ENCODE measurements around the gene PRLR. TPM values are rescaled to one million over a fixed set of nuclear protein-coding genes. Genes with fewer than 3 reads are reported as not detected.
"Not testable (repeated sequence)": the region's sequence is repeated elsewhere in the genome, so short reads cannot be mapped to it uniquely, and the experiment has no call there.

The PRLR gene
- not detected for total RNA-seq

DNA sequence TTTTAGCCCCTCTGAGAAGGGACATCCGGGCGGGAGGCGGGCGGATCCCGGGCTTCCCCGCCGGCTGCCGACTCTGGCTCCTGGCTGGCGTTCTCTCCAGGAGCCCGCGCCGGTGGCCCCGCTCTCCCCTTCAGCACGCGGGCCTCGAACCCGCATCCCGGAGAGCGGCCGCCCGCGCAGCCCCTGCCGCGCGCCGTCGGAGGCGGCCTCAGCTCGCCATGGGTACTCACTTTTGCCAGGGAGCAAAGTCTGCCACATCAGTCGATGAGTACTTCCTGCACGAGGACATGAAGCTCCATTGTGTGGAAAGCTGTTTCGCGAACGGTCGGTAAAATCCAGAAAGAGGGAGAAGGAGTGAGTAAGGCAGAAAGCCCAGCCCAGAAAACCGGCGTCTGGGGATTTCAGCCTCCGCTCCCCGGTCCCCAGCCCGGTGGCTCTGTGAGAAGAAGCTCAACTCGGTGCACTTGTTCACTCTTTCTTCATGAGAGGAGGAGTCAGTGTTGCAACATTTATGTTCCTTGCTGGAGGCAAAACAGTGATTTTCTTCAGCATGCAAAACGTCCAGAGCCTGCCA is at the start of gene PRLR:
PRLR (minus strand) TSS at position 450 of the 574 bp plus-strand sequence. CDS start 140,867 bp downstream, outside the sequence.
- no peak for DNase-seq

DNA sequence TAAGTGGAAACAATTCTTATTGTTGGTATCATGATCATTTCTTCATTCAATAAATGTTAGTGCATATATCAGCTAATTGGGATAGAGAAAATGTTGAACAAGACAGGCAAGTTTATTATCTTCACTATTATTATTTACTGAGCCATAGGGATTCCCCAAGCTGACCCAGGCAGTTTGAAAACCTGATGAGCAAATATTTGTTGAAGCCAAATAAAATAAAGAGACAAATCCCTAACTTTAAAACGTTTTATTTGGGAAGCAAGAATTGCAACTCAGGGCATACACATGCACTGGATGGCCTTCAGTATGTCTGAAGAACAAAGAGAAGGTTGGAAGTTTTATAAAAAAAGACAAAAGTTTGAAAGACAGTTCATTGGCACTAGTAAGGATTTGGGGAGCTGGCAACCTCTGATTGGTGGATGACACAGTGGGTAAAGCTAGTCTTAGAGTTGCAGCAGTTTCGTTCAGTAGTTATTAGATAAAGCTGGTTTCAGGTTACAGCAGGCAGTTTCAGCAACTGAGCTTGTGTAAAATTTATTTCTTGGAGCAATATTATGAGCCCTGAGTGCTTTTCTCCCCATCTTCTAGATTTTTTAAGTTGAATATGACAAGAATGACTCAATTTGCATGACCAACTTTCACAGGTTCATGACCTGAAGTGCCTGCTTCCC is 44.7 kb upstream of the PRLR start:
- DNase-seq = no peak

DNA sequence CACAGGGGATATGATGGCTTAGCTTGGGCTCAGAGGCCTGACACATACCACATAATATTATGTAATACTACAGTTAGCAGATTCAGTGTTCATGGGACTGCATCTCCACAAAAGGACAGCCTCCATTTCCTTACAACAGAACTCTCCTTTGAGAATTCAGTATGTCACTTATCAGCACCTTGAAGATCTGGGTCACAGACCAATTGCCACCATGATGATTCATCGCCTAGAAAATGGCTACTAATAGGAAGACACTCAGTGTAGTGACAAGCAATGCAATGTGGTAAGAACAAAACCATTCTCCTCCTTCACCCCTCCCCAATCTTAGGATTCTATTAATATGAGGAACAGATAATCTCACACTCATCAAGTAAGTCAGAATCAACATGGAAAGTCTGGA is 38.7 kb upstream of the PRLR start:
- no peak for DNase-seq

DNA sequence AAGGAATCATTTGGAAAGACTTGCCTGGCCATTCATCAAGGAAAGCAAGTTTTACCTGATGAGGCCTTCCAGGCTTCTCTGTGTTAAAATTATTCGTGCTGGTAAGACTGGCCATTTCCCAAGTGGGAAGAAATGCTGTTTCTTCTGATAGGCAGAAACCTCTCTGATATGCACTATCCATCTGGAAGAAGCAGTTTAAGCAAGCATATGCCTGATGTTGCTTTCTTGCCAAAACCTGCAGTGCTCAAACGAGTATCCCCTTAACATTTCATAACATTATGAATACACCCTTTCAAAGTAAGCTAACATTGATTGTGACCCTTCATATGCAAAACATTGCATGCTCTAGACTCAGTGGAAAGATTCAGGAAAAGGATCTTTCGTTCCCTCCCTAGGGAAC is 36.0 kb upstream of the PRLR start:
- DNase-seq = no peak

DNA sequence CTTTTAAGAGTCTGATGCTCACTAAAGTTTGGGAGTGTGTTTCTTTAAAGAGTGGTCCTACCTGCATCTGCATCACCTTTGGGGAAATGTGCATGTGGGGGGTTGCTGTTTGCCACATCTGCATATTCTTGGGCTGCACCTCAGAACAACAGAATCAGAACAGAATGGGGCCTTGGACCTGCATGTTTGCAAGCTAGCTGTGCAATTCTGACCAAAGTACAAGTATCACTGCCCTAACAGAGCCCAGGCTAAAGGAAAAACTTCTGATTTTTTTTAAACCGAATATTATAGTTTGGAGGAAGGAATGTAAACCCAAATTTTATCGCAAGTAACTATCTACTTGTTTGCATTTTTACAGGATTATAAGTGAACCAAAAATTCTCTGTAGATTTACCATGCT is 34.2 kb upstream of the PRLR start:
- DNase-seq = no peak

DNA sequence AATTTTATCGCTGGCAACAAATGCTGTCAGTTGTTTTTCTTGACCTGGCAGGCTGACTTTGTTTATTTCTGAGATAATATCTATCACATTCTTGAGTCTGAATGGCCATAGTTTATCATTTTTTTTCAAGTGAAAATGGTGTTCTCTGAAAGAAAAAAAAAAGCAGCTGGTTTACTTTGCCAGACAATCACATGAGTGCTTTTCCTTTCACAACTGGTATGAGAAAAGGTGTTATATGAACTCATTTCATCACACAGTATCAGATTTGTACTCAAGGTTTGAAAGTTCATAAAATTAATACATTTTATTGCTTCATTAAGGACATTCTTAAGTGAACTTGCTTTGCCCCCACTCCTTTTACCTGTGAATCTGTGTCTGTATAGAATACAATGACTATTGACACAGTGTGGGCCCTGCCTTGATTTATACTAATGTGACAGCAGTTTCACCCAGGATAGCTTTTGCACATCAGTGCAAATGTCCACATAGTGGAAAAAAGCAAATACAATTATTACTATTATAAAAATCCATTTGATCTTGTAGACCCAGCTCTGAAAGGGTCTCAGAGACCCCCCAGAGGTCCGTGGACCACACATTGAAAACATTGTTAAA is 33.1 kb upstream of the PRLR start:
- DNase-seq = no peak

DNA sequence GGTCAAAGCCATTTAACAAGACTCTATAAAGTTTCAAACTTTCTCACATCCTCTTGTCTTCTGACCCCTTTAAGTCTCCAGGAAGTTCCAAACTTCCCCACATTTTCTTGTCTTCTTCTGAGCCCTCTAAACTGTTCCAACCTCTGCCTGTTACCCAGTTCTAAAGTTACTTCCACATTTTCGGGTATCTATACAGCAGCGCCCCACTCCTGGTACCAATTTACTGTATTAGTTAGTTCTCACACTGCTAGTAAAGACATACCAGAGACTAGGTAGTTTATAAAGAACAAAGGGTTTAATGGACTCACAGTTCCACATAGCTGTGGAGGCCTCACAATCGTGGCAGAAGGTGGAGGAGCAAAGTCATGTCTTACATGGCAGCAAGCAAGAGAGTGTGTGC is 23.3 kb upstream of the PRLR start:
- DNase-seq = no peak

DNA sequence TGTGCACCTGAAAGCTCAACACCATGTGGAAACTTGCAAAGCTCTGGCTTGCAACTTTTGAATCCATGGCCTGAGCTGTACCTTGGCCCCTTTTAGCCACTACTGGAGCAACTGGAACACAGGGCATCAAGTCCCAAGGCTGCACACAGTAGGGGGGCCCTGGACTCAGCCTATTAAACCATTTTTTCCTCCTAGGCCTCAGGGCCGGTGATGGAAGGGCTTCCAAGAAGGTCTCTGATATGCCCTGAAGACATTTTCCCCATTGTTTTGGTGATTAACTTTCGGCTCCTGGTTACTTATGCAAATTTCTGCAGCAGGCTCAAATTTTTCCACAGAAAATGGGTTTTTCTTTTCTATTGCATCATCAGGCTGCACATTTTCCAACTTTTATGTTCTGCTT is 22.7 kb upstream of the PRLR start:
- no peak for DNase-seq

DNA sequence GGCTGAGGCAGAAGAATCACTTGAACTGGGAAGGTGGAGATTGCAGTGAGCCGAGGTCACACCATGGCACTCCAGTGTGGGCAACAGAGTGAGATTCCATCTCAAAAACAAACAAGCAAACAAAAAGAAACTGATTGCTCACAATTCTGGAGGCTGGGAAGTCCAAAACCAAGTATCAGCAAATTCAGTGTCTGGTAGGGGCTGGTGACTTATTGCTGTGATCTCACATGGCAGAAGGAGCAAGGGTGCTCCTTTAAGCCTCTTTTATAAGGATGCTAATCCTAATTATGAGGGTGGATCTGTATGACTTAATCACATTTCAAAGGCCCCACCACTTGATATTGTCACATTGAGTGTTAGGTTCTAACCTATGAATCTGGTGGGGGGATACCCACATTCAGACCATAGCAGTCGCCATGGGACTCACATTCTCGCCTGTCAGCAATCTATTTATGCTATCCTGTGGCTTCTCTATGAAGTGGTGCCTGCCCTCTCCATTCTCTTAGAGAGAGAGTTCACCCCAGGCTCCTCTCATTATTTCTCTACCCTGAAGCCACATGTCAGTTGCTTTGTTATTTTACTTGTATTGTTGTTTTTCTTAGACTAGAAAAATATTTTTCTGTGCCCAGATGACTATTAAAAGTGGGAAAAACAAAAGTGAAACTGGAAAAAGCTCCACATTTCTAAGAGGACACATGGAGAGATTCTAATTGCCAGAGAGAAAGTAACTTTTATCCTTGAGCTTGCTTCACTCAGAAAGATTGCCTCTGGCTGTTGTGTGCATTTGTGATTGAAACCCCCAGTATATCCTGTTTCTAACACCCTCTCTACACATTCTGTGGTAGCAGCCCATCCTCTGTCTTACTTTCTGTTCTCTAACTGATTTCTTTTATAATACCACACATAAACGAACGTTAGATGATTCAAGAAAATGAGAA is 18.8 kb upstream of the PRLR start:
- DNase-seq = no peak

DNA sequence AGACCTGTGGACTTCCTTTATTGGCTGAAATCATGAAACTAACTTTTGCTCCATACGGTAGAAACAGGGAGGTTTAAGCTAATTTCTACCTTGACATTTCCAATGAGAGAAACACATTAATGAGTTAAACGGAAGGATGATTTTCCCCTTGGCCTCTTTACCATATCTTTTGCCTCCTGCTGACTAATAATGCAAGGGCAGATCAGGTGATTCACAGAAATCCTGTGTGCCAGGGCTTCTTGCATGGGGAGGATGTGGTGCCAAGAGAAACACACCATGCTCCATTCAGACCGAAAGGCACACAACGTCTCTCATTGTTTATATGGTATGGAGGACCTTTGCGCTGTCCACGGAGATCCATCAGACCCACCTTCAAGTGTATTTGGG is 17.4 kb upstream of the PRLR start:
- DNase-seq = no peak

DNA sequence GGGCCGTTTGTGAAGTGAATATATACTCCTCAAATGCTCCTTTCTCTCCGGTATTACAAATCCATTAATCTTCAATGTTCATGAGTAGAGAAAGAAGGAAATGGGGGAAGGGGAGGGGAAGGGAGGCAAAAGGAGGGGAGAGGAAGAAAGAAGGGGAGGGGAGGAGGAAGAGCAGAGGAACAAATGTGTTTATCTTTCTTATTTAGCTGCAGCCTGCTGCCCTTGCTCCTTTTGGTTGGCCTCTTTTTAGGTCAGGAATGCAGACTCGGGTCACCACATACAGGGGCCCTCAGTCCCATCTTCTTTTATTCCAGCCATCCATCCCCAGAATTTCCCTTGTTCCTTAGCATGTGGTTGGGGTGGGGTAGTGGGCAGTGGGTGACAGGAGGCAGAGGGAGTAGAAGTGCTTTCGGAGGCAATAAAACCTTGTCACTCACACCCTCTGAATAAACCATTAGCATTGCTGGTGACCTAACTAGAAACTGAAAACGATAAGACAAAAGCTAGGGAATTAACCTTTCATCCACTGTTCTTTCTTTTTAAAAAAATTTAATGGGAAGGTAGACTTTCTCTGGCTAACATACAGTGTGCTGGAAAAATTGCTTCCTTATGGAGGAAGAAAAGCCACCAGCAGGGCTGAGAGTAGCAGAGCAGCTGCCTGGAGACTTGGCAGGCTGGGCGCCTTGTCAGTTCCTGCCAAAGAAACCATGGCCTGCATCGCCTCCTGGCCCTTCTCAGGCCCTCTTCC is 16.8 kb upstream of the PRLR start:
- DNase-seq = no peak

DNA sequence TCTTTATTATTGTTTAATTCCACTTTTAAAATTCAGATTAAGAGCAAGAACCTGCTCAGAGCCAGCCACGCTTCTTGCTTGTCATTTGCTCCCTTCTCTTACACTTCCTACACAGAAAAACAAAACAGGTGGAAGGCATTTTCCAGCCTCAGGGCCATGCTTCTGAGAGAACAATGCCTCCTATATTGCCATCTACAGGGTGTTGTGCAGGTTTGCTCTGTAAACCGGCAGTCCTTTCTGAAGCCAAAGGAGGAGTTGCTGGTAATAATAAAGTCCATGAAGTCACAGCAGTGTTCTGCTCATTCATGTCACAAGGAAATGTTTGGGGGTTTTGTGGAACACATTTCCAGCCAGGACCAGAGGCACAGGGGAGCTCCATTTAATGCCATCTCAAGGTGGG is 16.1 kb upstream of the PRLR start:
- no peak for DNase-seq

DNA sequence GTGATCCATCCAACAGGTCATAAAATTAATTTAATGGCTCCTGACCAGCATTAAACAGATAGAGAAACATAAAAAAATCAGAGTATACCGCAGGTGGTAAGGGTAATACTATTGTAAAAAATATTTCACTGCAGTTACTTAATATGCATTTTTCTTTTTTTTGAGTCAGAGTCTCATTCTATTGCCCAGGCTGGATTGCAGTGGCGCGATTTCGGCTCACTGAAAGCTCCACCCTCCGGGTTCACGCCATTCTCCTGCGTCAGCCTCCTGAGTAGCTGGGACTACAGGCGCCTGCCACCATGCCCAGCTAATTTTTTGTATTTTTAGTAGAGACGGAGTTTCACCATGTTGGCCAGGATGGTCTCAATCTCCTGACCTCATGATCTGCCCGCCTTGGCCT is 15.1 kb upstream of the PRLR start:
- DNase-seq = not testable (repeated sequence)

DNA sequence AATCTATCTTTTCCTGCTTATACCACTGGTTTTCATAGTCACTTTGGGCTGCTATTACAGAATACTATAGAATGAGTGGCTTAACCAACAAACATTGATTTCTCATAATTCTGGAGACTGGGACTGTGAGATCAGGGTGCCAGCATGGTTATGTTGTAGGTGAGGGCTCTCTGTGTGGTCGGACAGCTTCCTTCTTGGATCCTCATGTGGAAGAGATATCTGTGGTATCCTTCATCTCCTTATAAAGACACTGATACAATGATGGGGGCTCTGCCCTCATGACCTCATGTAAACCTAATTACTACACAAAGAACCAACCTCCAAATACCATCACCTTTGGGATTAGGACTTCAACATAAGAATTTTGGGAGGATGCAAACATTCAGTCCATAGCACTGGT is 13.9 kb upstream of the PRLR start:
- no peak for DNase-seq

DNA sequence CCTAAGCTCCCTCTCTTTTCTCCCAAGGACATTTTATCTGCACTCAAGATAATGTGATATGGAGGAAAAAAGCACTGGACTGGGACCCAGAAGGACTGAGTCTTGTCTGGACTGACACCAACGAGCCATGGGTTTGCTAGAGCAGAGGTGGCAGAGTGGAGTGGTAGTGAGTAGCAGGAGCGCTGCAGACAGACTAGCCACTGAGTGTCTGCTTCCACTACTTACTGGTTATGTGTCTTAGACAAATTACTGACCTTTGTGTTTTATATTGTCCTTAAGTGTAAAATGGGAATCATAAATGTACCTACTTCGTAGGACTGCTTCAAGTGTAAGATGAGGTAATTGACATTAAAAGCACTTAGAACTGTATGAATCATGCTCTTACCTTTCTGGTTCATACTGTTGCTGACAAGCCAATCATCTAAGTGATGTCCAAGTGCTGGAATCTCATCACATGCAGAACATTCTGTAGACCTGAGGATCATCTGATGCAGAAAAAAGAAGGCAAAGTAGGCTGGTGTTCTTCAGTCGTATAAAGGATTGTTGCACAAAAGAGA is 12.5 kb upstream of the PRLR start:
- no peak for DNase-seq

DNA sequence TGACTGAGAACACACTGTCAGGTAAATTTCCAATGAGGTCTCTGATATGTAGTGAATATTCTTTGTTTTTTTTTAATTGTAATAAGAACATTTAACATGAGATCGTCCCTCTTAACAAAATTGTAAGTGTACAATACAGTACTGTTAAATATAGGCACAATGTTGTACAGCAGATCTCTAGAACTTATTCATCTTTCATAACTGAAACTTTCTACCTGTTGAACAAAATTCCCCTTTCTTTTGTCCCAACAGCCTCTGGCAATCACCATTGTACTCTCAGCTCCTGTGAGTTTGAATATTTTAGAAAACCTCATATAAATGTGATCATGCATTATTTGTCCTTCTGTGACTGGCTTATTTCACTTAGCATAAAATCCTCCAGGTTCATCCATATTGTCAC is 10.6 kb upstream of the PRLR start:
- DNase-seq = no peak

DNA sequence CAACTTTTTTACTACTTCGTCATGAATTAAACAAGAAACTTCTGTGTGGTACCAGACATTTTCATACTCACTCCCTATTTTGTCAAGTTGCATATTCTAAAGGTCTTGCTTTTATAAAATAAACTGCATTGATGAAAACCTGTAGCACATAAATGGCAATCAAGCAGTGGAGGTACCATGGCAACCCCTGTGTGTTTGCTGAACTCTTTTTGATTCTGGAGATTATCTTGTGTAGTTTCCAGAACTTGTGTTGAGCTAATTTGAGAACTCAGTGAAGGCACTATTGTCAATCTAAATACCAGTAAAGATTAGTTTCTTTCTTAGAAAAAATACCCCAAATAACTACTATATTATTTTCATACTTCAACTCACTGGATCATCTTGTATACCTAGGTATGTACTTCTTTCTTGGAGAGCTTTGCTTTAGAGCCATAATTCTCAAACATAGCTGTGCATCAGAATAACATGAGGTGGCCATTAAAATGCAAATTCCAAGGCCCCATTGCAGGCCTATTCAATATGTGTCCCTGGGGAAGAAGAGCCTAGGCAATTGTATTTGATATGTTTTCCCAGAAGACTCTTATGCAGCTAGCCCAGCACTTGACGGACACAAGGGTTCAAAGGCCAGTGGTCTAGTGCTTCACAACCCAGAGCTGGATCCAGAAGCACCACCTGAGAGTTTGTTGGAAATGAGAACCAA is 9.8 kb upstream of the PRLR start:
- DNase-seq = no peak

DNA sequence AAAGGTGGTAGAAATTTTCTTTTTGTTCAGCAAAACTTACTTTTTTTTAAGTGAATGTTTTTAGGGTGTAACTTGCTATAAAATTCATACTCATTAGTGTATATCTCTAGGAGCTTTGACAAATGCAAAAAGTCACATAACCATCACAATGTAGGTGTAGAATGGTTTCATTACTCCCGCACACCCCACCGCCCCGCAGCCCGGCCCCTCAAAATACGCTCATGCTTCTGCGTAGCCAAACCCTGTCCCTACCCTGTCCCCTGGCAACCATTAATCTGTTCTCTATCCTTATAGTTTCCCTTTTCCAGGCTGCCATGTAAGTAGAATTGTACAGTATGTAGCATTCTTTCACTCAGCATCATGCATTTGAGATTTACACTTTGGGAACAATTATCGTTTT is 9.2 kb upstream of the PRLR start:
- no peak for DNase-seq

DNA sequence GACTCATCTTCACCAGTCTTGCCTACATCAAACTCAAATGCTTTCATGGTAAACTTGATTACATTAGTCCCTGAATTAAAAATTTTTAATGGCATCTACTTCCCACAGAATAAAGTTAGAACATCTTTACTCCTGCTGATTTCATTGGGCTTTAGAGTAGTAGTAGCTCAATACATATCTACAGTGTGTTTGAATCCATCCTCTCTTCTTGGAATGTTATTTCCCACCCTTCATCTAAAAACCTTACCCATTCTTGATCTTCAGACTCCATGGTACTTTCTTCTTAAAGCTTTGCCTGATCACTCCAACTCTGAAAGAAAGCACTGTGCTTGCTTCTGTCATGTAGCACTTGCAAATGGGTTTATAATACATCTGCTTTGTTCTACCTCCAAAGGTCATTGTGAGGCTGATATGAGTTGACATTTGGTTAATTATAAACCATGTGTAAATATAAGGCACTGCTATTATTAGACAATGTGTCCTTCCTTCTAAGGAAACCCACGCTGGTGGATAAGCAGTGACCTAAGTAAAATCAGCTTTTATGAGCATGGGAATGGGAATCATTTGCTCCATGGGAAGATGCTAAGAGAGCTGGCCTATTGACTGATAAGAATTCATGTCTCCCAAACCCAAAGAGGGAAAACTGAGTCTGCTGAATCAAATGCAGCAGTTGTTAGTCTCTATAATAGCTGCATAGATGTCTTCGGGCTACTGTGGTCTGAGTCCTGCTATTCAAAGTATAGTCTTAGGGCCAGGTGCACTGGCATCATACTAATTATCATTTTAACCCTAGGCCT is 7.5 kb upstream of the PRLR start:
- DNase-seq = no peak

DNA sequence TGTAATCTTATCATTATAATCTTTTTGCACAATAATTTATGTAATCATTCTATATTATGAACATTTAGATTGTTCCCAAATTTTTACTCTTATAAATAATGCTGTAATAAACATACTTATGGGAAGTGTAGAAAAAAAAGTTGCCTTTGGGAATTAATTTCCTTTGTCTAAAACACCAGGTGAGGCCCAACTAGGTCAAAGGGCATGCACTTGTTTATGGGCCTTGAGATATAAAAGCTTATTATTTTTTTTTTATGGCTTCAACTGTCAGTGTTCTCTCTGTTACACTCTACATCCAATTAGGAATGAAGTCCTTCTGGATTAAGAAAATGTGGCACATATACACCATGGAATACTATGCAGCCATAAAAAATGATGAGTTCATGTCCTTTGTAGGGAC is 6.5 kb upstream of the PRLR start:
- no peak for DNase-seq

DNA sequence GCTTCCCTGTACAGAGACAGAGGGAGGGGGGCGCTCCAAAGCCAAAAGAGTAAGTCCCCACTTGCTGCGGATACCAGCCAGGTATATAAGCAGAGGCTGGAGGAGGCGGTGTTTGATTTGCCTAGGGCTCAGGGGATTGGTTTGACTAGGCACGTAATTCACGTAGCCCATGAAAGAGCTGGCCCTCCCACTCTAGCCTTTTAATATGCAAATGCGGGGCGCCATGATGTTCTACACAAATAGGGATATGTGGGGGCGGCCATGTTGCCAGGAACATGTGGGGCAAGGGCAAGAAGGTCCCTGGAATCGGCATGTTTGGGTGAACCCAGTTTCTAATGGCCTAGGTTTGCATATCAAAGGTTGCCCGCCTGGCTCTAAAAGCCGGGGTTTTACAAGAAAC is 3.3 kb upstream of the PRLR start:
- no peak for DNase-seq
